IMR-90 (cell line): ENCODE data around the gene APOC4.

Experiments
- BHLHE40 ChIP-seq: fragments of 150-350 bp; IDR thresholded peaks from 2 replicates; pipeline ENCODE4 v1.6.1; 2016; ENCODE audit warnings: mild to moderate bottlenecking, low read depth, low read length
- CEBPB ChIP-seq: IDR thresholded peaks from 2 replicates; pipeline ENCODE4 v1.6.1; 2012; ENCODE audit warnings: low read depth, low read length, improper control_type of control experiment
- MXI1 ChIP-seq: IDR thresholded peaks from 2 replicates; pipeline ENCODE4 v1.6.1; 2012; ENCODE audit warnings: low read depth, mild to moderate bottlenecking, low read length, moderate library complexity, borderline replicate concordance
- POLR2A ChIP-seq: IDR thresholded peaks from 2 replicates; pipeline ENCODE4 v1.6.1; 2012; ENCODE audit warnings: mild to moderate bottlenecking, low read depth, low read length
- RCOR1 ChIP-seq: IDR thresholded peaks from 2 replicates; pipeline ENCODE4 v1.6.1; 2012; ENCODE audit warnings: mild to moderate bottlenecking, low read length, improper control_type of control experiment; ENCODE audit not compliant: insufficient replicate concordance
- SMC3 ChIP-seq: fragments of 150-350 bp; IDR thresholded peaks from 2 replicates; pipeline ENCODE4 v1.6.1; 2016; ENCODE audit warnings: low read depth, mild to moderate bottlenecking, antibody characterized with exemption, low read length, moderate library complexity
- TF ChIP-seq, protein P1 (sequence below): conservative IDR thresholded peaks from 2 replicates; pipeline ENCODE4 v1.5.1; 2012; ENCODE audit warnings: mild to moderate bottlenecking, low read depth, low read length, improper control_type of control experiment

DNA sequence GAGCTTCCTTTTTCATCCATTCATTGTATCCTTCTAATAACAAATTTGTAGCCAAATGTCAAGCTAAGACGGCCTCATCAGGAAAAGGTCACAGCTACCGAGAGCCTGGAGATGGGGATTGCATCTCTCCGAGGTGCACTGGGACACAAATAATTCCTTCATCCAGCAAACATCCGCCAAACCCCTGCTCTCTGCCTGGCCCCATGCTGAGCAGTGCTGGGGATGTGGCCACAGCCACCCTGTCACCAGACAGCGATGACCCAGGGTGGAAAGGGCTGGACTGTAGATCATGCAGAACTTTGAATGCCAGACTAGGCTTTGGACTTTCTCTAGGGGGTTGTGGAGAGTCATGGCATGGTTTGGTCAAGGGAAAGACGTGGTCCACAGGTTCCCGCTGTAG lies 49.1 kb upstream of the APOC4 start:
- TF ChIP-seq CEBPB (no peak), POLR2A (no peak), RCOR1 (no peak), MXI1 (no peak), BHLHE40 (no peak), SMC3 (no peak)
- TF ChIP-seq, protein P1, sequence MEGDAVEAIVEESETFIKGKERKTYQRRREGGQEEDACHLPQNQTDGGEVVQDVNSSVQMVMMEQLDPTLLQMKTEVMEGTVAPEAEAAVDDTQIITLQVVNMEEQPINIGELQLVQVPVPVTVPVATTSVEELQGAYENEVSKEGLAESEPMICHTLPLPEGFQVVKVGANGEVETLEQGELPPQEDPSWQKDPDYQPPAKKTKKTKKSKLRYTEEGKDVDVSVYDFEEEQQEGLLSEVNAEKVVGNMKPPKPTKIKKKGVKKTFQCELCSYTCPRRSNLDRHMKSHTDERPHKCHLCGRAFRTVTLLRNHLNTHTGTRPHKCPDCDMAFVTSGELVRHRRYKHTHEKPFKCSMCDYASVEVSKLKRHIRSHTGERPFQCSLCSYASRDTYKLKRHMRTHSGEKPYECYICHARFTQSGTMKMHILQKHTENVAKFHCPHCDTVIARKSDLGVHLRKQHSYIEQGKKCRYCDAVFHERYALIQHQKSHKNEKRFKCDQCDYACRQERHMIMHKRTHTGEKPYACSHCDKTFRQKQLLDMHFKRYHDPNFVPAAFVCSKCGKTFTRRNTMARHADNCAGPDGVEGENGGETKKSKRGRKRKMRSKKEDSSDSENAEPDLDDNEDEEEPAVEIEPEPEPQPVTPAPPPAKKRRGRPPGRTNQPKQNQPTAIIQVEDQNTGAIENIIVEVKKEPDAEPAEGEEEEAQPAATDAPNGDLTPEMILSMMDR: no peak
